H9 (cell line): ENCODE measurements around the gene SEMA3E. TPM values are rescaled to one million over a fixed set of nuclear protein-coding genes. Genes with fewer than 3 reads are reported as not detected.

Source experiments
- DNase-seq: peaks from one replicate; pipeline ENCODE4 v3.0.0-alpha.2; 2017
- H2AFZ ChIP-seq: one replicate; pipeline ENCODE4 v1.6.1; 2013; ENCODE audit warnings: mild to moderate bottlenecking, low read length, control low read depth, moderate library complexity
- H2AK5ac ChIP-seq: 2 replicates; pipeline ENCODE4 v1.6.1; 2013; ENCODE audit warnings: low read length, control low read depth, mixed read lengths; ENCODE audit not compliant: insufficient read length
- H2BK120ac ChIP-seq: one replicate; pipeline ENCODE4 v1.6.1; 2013; ENCODE audit warnings: low read depth, mild to moderate bottlenecking, low read length, control low read depth, inconsistent platforms; ENCODE audit not compliant: poor library complexity, severe bottlenecking
- H2BK12ac ChIP-seq: 2 replicates; pipeline ENCODE4 v1.6.1; 2013; ENCODE audit warnings: low read length, control low read depth, mixed read lengths, low read depth; ENCODE audit not compliant: insufficient read length
- H2BK15ac ChIP-seq: 2 replicates; pipeline ENCODE4 v1.6.1; 2013; ENCODE audit warnings: low read depth, low read length, control low read depth
- H2BK20ac ChIP-seq: one replicate; pipeline ENCODE4 v1.6.1; 2013; ENCODE audit warnings: low read depth, mild to moderate bottlenecking, low read length, control low read depth, inconsistent platforms; ENCODE audit not compliant: poor library complexity, severe bottlenecking
- H2BK5ac ChIP-seq: 2 replicates; pipeline ENCODE4 v1.6.1; 2013; ENCODE audit warnings: low read length, control low read depth, mixed read lengths; ENCODE audit not compliant: insufficient read length
- H3K14ac ChIP-seq: 2 replicates; pipeline ENCODE4 v1.6.1; 2013; ENCODE audit warnings: low read length, control low read depth; ENCODE audit not compliant: insufficient read depth
- H3K18ac ChIP-seq: 2 replicates; pipeline ENCODE4 v1.6.1; 2013; ENCODE audit warnings: low read depth, mild to moderate bottlenecking, mixed read lengths, low read length, control low read depth; ENCODE audit not compliant: insufficient read length
- H3K23ac ChIP-seq: 2 replicates; pipeline ENCODE4 v1.6.1; 2013; ENCODE audit warnings: low read length, control low read depth, mixed read lengths, low read depth; ENCODE audit not compliant: insufficient read length
- H3K23me2 ChIP-seq: 2 replicates; pipeline ENCODE4 v1.6.1; 2013; ENCODE audit warnings: low read depth, mild to moderate bottlenecking, mixed read lengths, low read length, control low read depth; ENCODE audit not compliant: insufficient read length, poor library complexity, severe bottlenecking
- H3K27ac ChIP-seq: 2 replicates; pipeline ENCODE4 v1.5.1; 2013; ENCODE audit warnings: low read length, control low read depth, mixed read lengths, low read depth; ENCODE audit not compliant: insufficient read length
- H3K27me3 ChIP-seq: 2 replicates; pipeline ENCODE4 v1.6.1; 2013; ENCODE audit warnings: low read length, control low read depth, inconsistent platforms; ENCODE audit not compliant: insufficient read depth
- H3K4ac ChIP-seq: 2 replicates; pipeline ENCODE4 v1.6.1; 2013; ENCODE audit warnings: low read depth, mild to moderate bottlenecking, control low read depth, inconsistent platforms, low read length, moderate library complexity
- H3K4me1 ChIP-seq: 2 replicates; pipeline ENCODE4 v1.6.1; 2013; ENCODE audit warnings: low read length, control low read depth, inconsistent platforms; ENCODE audit not compliant: insufficient read depth
- H3K4me2 ChIP-seq: 2 replicates; pipeline ENCODE4 v1.6.1; 2013; ENCODE audit warnings: low read length, control low read depth, mixed read lengths; ENCODE audit not compliant: insufficient read length, insufficient read depth
- H3K56ac ChIP-seq: 2 replicates; pipeline ENCODE4 v1.6.1; 2013; ENCODE audit warnings: low read depth, mild to moderate bottlenecking, mixed read lengths, low read length, control low read depth; ENCODE audit not compliant: insufficient read length
- H3K79me1 ChIP-seq: 2 replicates; pipeline ENCODE4 v1.6.1; 2013; ENCODE audit warnings: low read depth, mild to moderate bottlenecking, moderate library complexity, low read length, control low read depth, inconsistent platforms; ENCODE audit not compliant: insufficient read depth, poor library complexity, severe bottlenecking
- H3K79me2 ChIP-seq: 2 replicates; pipeline ENCODE4 v1.6.1; 2013; ENCODE audit warnings: low read length, control low read depth, inconsistent platforms; ENCODE audit not compliant: insufficient read depth
- H3K9ac ChIP-seq: 2 replicates; pipeline ENCODE4 v1.6.1; 2013; ENCODE audit warnings: low read length, control low read depth, mixed read lengths; ENCODE audit not compliant: insufficient read length; ENCODE audit errors: extremely low read depth
- H3K9me3 ChIP-seq: one replicate; pipeline ENCODE4 v1.6.1; 2013; ENCODE audit warnings: low read depth, low read length, inconsistent platforms; ENCODE audit not compliant: control insufficient read depth
- H3T11ph ChIP-seq: one replicate; pipeline ENCODE4 v1.6.1; 2013; ENCODE audit warnings: mild to moderate bottlenecking, low read length, control low read depth, inconsistent platforms
- H4K20me1 ChIP-seq: one replicate; pipeline ENCODE4 v1.6.1; 2013; ENCODE audit not compliant: control insufficient read depth, insufficient read length, insufficient read depth
- H4K5ac ChIP-seq: 2 replicates; pipeline ENCODE4 v1.6.1; 2013; ENCODE audit warnings: low read depth, mild to moderate bottlenecking, mixed read lengths, low read length, control low read depth; ENCODE audit not compliant: insufficient read length
- H4K8ac ChIP-seq: replicated peaks from 2 replicates; pipeline ENCODE4 v1.6.1; 2013; ENCODE audit warnings: low read length, control low read depth, mixed read lengths, low read depth; ENCODE audit not compliant: insufficient read length
- H4K91ac ChIP-seq: 2 replicates; pipeline ENCODE4 v1.6.1; 2013; ENCODE audit warnings: low read depth, mild to moderate bottlenecking, moderate library complexity, mixed read lengths, low read length, control low read depth; ENCODE audit not compliant: insufficient read length
- H3K27ac Mint-ChIP-seq, 3 experiments: 2 replicates in 2 of 3; 3 replicates in 1 of 3; pipeline ENCODE4 v1.8.0; 2020 to 2021; ENCODE audit warnings: mixed read lengths in 3 of 3, mild to moderate bottlenecking in 1 of 3, moderate library complexity in 1 of 3
- H3K27me3 Mint-ChIP-seq: 2 replicates; pipeline ENCODE4 v1.8.0; 2021; ENCODE audit warnings: low read depth, mild to moderate bottlenecking, moderate library complexity, mixed read lengths
- H3K36me3 Mint-ChIP-seq, 3 experiments: 2 replicates in 2 of 3; 3 replicates in 1 of 3; pipeline ENCODE4 v1.8.0; 2020 to 2021; ENCODE audit warnings: low read depth in 3 of 3, mixed read lengths in 3 of 3; ENCODE audit not compliant: insufficient read depth in 1 of 3
- H3K4me1 Mint-ChIP-seq, 2 experiments: 2 replicates each; pipeline ENCODE4 v1.8.0; 2020; ENCODE audit warnings: mixed read lengths in 2 of 2
- H3K4me3 Mint-ChIP-seq, 2 experiments: 2 replicates in 1 of 2; 3 replicates in 1 of 2; pipeline ENCODE4 v1.8.0; 2020 to 2021; ENCODE audit warnings: mild to moderate bottlenecking in 2 of 2, mixed read lengths in 2 of 2, moderate library complexity in 1 of 2
- H3K9me3 Mint-ChIP-seq, 2 experiments: 2 replicates in 1 of 2; 3 replicates in 1 of 2; pipeline ENCODE4 v1.8.0; 2020; ENCODE audit warnings: mild to moderate bottlenecking in 2 of 2, mixed read lengths in 2 of 2, moderate library complexity in 1 of 2
- CTCF ChIP-seq: fragments of 200-600 bp; sonication (generic); conservative IDR thresholded peaks from 3 replicates; pipeline ENCODE4 v1.8.0; 2021; ENCODE audit warnings: antibody characterized with exemption, mild to moderate bottlenecking
- WGBS: extraction: QIAGEN DNeasy Blood & Tissue Kit; methylation state at CpG from one replicate; pipeline ENCODE4 v1.1.7; 2013; ENCODE audit warnings: missing lambda C conversion rate, low lambda C conversion rate, mixed read lengths; ENCODE audit not compliant: insufficient read length; ENCODE audit errors: extremely low coverage; 5-methylcytosine and 5-hydroxymethylcytosine counted together
- total RNA-seq: library from RNA; stranded (reverse); gene quantifications from 2 replicates; pipeline ENCODE4 v1.2.1, GENCODE V29; 2021

SEMA3E gene
- total RNA-seq, 1 experiment from 2014 or later: 0.39 TPM

GRCh38 chr7:83475420-83475819, 173.5 kb downstream of the SEMA3E start:
- no peak overlapping the region for H3K4me3 Mint-ChIP-seq
- Histone ChIP-seq H4K5ac (no peak overlapping the region), H3K23me2 (no peaks in the 10 kb centered on the region), H2BK12ac (no peak overlapping the region), H3K56ac (no peak overlapping the region), H3K27ac (no peak overlapping the region), H3K9ac (no peak overlapping the region), H3T11ph (no peak overlapping the region), H3K23ac (no peak overlapping the region), H3K79me2 (no peaks in the 10 kb centered on the region), H3K9me3 (no peaks in the 10 kb centered on the region), H4K20me1 (no peaks in the 10 kb centered on the region), H3K4ac (no peak overlapping the region), H2AK5ac (no peak overlapping the region), H3K27me3 (no peaks in the 10 kb centered on the region), H3K79me1 (no peaks in the 10 kb centered on the region), H2BK20ac (no peak overlapping the region), H4K8ac (no peak overlapping the region), H3K4me2 (no peak overlapping the region), H2BK15ac (no peak overlapping the region), H2BK5ac (no peak overlapping the region), H3K18ac (no peak overlapping the region), H2AFZ (no peak overlapping the region), H3K4me1 (no peaks in the 10 kb centered on the region), H3K14ac (no peak overlapping the region), H4K91ac (no peak overlapping the region), H2BK120ac (no peak overlapping the region)
- no peaks in the 10 kb centered on the region for H3K9me3 Mint-ChIP-seq
- H3K27ac Mint-ChIP-seq: no peak overlapping the region
- H3K27me3 Mint-ChIP-seq: peaks cover 6% of the 10 kb centered on the region; the same call in 1 of the 2 replicates
- no CpG with 5 or more reads among the region's 6 CpGs for WGBS
- TF ChIP-seq CTCF: peak; percentile 71
- peaks cover 14 to 20% of the 10 kb centered on the region in 2 experiments for H3K4me1 Mint-ChIP-seq
- 0 out of 7 replicates have a peak, but pooled peaks cover 0 to 1% (median 0%) of the 10 kb centered on the region in 3 experiments for H3K36me3 Mint-ChIP-seq
- DNase-seq: peak; percentile 80
